ENCODE results near the gene STK38L. TPM values are rescaled to one million over a fixed set of nuclear protein-coding genes. Genes with fewer than 3 reads are reported as not detected.
A peak's percentile ranks its signal among the peaks of the same experiment; 100 is the strongest.

Gene STK38L
- total RNA-seq, 1 donor from 2014 or later, result 31.4 TPM

- TF ChIP-seq CTCF (IDR thresholded peaks at IDR 0.05; ENCODE audit: partially characterized antibody, unreplicated experiment), result no peak
- Mint-ChIP-seq H3K4me3 (ENCODE audit: unreplicated experiment) (no peak overlapping the region), H3K27ac (ENCODE audit: unreplicated experiment) (no peak overlapping the region), H3K27me3 (ENCODE audit: unreplicated experiment) (no peaks in the 10 kb centered on the region), H3K4me1 (ENCODE audit: low read depth, unreplicated experiment) (peaks cover 11% of the 10 kb centered on the region), H3K9me3 (ENCODE audit: unreplicated experiment) (no peaks in the 10 kb centered on the region), H3K36me3 (ENCODE audit: unreplicated experiment) (no peaks in the 10 kb centered on the region)
- DNase-seq, result no peak
Observed at GRCh38 chr12:27279826-27280225, 35.7 kb downstream of the STK38L start.

GRCh38 chr12:27280412-27280811, 36.3 kb downstream of the STK38L start:
- no peak for TF ChIP-seq CTCF (IDR thresholded peaks at IDR 0.05; ENCODE audit: partially characterized antibody, unreplicated experiment)
- Mint-ChIP-seq H3K36me3 (ENCODE audit: unreplicated experiment) (no peaks in the 10 kb centered on the region), H3K27me3 (ENCODE audit: unreplicated experiment) (no peaks in the 10 kb centered on the region), H3K4me3 (ENCODE audit: unreplicated experiment) (no peak overlapping the region), H3K9me3 (ENCODE audit: unreplicated experiment) (no peaks in the 10 kb centered on the region), H3K27ac (ENCODE audit: unreplicated experiment) (no peak overlapping the region), H3K4me1 (ENCODE audit: low read depth, unreplicated experiment) (peaks cover 14% of the 10 kb centered on the region)
- no peak for DNase-seq

GRCh38 chr12:27282754-27283153, 38.7 kb downstream of the STK38L start:
- no peak for DNase-seq
- H3K9me3 Mint-ChIP-seq (ENCODE audit: unreplicated experiment), result no peaks in the 10 kb centered on the region
- no peak overlapping the region for H3K4me3 Mint-ChIP-seq (ENCODE audit: unreplicated experiment)
- H3K36me3 Mint-ChIP-seq (ENCODE audit: unreplicated experiment), result no peaks in the 10 kb centered on the region
- no peaks in the 10 kb centered on the region for H3K27me3 Mint-ChIP-seq (ENCODE audit: unreplicated experiment)
- H3K27ac Mint-ChIP-seq (ENCODE audit: unreplicated experiment), result no peak overlapping the region
- peaks cover 14% of the 10 kb centered on the region for H3K4me1 Mint-ChIP-seq (ENCODE audit: low read depth, unreplicated experiment)
- TF ChIP-seq CTCF (IDR thresholded peaks at IDR 0.05; ENCODE audit: partially characterized antibody, unreplicated experiment), result no peak

- TF ChIP-seq CTCF (IDR thresholded peaks at IDR 0.05; ENCODE audit: partially characterized antibody, unreplicated experiment), result no peak
- Mint-ChIP-seq H3K4me3 (ENCODE audit: unreplicated experiment) (no peak overlapping the region), H3K27ac (ENCODE audit: unreplicated experiment) (no peak overlapping the region), H3K9me3 (ENCODE audit: unreplicated experiment) (no peaks in the 10 kb centered on the region), H3K4me1 (ENCODE audit: low read depth, unreplicated experiment) (peaks cover 12% of the 10 kb centered on the region), H3K36me3 (ENCODE audit: unreplicated experiment) (no peaks in the 10 kb centered on the region), H3K27me3 (ENCODE audit: unreplicated experiment) (no peaks in the 10 kb centered on the region)
- no peak for DNase-seq
Observed at GRCh38 chr12:27284021-27284420, 39.9 kb downstream of the STK38L start.

- TF ChIP-seq CTCF (IDR thresholded peaks at IDR 0.05; ENCODE audit: partially characterized antibody, unreplicated experiment), result no peak
- Mint-ChIP-seq H3K9me3 (ENCODE audit: unreplicated experiment) (no peaks in the 10 kb centered on the region), H3K36me3 (ENCODE audit: unreplicated experiment) (no peaks in the 10 kb centered on the region), H3K4me3 (ENCODE audit: unreplicated experiment) (peak overlapping the region; percentile 40), H3K27me3 (ENCODE audit: unreplicated experiment) (no peaks in the 10 kb centered on the region), H3K4me1 (ENCODE audit: low read depth, unreplicated experiment) (peaks cover 19% of the 10 kb centered on the region), H3K27ac (ENCODE audit: unreplicated experiment) (no peak overlapping the region)
- no peak for DNase-seq
Observed at GRCh38 chr12:27284751-27285150, 40.7 kb downstream of the STK38L start.
